HG03064 (cell line): ENCODE data around the gene FMO2.

Experiments
- ATAC-seq: cut with Tn5 transposase; IDR thresholded peaks from one replicate; pipeline ENCODE4 v1.9.1; 2021; ENCODE audit warnings: low read depth; ENCODE audit not compliant: unreplicated experiment

Gene FMO2

DNA sequence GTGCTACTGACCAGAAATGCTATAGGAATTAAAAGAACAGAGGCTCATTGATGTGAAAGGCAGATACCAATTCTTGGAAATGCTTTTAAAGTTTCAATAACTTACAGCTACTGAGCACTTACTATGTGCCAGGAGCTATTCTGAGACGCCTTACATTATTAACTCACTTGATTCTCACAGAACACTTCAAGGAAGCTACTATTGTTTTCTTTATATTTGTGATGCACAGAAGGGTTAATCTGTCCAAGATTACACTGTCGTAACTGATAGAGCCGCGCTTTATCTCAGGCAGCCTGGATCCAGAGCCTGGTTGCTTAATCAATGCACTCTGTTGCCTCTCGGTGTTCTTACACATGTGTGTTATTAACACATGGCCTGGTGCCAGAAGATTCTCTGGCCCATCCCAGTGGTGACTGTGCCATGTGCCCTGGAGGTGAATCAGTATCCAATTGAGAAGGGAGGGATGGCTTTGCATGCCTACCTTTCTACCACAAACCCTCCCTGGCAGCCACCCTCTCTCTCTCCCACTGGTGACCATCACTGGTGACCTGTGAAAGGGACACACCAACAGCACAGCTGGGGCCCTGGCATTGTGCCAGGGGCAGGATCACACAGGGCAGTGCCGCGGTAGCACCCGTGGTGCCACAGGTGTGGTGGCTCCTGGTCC lies 72.0 kb downstream of the FMO2 start:
- ATAC-seq = no peak

DNA sequence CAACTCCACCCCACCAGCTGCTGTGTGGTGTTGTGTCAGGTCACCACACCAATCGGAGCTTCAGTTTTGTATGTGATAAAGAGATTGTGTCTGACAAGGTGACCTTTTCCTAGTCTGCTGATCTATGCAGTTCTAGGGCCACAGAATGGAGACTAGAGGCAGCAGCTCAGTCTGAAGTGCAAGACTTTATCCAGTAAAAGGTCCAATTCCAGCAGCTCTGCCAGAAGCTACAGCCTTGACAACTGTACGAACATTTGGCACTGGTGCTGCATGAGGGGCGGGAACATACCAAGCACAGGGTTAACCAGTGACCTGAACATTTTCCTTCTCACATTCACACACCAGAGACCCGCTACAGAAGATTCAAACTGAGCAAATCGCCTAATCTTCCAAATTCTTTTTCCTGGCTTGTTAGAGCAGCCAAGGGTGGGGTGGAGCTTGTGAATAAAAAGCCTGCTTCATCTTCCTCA lies 72.5 kb downstream of the FMO2 start:
- no peak for ATAC-seq

DNA sequence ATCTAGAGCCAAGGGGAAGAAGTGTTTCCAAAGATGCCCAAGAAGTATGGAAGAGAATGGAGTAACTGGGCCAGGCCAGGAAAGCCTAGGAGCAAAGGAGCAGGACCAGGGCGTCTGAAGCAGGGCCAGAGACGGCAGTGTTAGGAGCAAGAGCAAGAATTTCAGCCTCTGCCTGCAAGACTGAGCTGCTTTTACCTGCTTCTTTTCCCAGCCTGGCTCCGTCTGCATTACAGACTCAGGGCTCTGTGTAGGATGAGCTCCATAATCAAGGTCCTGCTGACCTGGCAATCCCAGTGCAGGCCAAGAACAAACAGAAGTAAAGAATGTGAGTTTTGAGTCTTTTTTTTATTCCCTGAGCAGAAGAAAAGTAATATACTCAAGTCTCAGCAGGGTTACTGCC lies 73.3 kb downstream of the FMO2 start:
- no peak for ATAC-seq

- no peak for ATAC-seq
Measured at GRCh38 chr1:171258943-171259342, 73.8 kb downstream of the FMO2 start.
